GM18870 (cell line): Measurements from ENCODE around the gene ZDHHC13.

Experiments
- ATAC-seq: cut with Tn5 transposase; IDR thresholded peaks from one replicate; pipeline ENCODE4 v1.9.1; 2021; ENCODE audit warnings: moderate library complexity; ENCODE audit not compliant: unreplicated experiment

The ZDHHC13 gene

DNA sequence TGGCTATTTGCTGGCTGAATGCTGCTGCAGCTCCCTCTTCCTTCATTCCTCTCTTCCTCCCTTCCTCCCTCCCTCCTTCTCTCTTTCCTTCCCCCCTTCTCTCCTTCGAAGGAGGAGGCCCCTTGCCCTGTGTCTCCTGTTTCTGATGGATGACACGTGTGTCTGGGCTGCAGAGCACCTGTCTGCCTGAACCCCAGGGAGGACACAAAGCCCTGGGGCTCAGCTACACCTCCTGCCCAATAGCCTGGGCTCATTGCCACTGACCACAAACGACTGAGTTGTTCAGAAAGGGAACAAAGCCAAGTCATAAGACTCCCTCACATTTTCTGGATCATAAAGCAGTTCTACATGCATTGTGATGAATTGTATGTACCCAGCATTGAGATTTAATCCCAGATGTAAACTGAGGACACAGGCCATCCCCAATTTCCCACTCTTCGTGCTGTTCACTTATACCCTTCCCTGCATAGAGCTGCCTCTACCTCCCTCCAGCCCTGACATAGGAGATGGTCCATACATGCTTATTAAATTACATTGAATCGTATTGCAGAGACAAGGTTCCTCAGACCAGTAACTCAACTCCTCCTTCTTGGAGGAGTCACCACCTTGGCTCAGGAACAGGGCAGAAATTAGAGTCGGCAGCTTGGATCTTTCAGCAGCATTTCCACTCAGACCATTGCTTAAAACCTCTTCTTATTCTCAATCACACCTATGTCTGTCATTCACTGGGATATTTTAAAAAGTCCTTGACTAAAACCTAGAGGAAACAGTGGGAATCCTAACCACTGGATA, 83.6 kb downstream of the ZDHHC13 start:
- ATAC-seq: no peak

DNA sequence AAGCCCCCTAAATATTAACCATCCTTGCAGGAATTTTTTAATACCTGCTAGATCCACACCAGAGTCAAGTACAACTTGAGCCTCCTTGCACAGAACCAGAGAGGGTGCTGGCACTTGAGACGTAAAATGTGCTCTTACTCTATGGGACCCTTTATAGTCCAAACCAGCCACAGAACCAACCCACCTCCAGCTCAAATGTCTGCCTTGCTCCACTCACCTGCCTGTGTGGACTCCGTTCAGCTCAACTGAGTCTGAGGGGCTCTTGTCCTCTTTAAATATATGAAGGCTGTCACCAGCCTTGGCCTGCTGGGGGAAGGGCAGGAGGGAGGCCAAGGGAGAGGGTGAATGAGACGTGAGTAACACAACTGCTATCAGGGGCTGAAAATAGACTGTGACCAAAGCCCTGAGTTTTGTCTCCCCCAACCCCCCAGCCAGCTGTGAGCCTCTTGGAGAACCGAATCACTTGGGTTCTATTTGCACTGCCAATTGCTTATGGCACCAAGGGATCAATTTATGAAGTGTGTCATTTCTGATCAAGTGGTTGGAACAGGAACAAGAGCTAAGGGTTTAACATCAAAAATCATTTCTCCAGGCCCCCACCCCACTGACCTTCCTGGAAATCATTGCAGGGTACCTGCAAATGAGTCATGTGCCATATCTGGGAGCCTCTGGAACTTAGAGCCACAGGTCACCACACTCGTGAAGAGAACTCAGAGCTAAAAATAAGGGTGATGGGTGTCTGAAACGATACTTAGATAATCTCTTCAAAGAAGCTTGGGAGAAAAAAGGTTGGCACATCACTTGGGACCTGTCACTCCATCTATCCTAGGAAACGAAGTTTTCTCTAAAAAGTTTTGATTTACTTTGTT, 85.0 kb downstream of the ZDHHC13 start, which contains the start of gene CSRP3:
Gene CSRP3 (minus strand): TSS at position 247 of the 869 bp plus-strand sequence. CDS start 9,535 bp downstream, outside the sequence.
- no peak for ATAC-seq

DNA sequence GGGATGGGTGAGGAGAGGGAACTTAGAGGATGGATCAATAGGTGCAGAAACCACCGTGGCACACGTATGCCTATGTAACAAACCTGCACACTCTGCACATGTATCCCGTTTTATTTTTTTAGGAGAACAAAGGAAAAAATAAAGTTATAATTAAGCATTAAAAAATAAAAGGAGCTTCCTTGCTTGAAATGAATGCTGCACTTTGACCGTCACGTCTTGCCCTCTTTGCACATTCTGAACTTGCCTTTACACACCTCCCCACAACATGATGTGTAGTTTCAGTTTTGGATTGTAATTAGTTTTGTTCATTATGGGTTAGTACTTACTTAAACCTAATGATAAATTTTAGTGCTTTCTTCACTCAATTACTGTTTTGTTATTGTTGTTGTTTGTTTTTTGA, 87.9 kb downstream of the ZDHHC13 start:
- ATAC-seq: no peak

DNA sequence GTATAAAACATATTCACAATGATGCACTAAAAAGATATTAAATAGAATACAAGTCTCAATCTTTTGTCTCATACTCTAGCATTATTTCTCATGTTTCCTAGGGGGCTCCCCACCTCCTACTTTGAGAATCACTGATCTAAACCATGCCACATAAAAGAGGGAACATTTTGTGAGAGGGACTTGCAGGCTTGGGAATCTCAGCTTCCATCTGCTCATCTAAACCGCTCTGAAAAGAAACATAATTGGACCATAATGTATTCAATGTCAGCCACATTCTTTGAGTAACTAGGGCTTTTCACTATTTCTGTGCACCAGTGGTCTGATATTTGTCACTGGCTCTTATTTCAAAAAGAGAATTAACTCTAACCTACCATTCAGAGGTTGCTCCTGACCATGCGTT, 91.2 kb downstream of the ZDHHC13 start:
- ATAC-seq: no peak

DNA sequence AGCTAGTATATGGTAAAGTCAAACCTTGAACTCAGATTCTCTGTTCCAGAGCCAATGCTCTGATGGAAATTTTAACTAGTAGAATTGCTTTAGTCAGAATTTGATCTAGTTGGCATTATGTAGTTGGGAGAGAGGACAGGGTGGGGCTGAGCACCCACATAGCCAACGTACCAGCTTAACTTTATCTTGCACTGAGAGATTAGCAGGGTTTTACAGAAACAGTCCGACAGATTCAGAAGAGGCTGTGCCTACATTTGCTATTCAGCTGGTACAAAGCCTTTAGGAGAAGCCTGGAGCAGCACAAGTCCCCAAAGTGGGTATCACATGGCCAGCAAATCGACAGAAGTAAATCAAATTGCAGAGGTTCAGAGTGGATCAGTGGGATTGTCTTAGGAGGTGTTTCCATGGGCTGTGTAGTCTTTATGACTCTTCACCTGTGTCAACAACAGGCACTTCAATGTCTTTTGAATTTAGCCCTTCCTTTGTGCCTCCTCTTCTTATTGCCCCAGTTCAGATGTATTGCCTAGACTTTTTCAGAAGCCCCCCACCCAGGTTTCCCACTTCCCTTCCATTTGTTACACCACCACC, 92.1 kb downstream of the ZDHHC13 start:
- ATAC-seq: no peak

DNA sequence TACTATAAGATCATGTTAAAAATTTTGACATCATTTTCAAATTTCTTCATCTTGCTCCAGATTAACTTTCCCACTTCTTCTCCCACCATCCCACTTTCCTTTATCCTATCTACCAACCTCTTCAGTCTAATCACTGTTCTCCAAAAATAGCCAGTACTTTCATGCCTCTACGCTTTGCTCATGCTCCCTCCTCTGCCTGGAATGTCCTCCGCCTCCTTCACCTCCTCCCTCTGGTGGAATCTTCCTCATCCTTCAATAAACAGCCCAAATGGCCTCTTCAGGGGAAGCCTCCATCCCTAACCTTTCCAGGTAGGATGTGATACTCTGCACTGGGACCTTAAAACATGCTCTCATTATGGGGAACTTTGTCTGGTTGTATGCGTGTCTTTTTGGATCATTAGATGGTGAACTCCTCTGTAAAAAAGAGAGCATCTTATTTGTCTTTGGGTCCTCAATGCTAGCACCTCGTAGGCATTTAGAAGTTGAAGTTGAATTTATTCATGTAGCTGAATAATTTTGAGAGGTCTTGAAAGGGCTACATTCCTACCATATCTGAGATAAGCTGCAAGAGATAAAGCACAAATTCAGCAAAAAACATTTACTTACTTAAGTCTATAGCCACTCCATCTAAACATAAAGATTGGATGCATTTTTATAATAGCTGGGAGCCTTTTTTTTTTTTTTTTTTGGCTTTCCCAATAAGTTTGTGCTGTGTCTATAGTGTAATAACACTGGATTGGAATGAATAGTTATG, 92.8 kb downstream of the ZDHHC13 start:
- ATAC-seq: no peak

DNA sequence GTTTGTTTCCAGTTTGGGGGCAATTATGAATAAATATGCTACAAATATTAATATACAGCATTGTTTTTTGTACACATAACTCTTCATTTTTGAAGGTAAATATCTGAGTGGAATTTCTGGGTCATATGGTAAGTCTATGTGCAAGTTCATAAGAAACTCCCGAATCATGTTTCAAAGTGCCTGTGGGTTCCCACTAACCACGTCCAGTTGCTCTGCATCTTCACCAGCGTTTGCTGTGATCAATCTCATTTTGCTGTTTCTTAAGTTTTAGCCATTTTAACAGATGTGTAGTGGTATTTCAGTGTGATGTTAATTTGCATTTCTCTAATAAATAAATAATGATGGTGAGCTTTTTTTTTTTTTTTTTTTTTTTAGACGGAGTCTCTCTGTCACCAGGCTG, 99.1 kb downstream of the ZDHHC13 start:
- no peak for ATAC-seq

DNA sequence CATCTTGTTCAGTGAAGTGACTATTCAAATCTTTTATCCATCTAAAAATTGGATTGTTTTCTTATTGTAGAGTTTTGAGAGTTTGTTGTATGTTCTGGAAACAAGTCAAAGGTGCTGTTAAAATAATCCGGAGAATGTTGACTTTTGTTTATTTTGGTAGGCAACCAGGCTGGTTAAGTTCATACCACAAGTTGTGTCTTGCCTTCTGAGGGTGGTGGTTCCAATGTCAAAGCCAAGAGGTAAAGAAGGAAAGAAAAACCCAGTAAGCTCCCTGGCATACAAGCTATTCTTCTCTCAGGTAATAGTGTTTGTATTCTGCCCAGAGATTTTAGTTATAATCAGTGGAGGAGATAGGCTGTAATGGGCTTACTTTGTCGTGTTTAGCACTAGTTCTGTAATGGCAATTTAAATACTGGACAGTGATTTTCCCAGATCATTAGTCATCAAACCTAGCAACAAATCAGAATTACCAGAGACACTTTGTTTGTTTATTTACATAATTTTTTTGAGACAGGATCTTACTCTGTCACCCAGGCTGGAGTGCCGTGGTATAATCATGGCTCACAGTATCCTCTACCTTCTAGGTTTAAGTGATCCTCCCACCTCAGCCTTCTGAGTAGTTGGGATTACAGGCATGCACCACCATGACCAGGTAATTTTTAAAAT, 99.9 kb downstream of the ZDHHC13 start:
- ATAC-seq: no peak

DNA sequence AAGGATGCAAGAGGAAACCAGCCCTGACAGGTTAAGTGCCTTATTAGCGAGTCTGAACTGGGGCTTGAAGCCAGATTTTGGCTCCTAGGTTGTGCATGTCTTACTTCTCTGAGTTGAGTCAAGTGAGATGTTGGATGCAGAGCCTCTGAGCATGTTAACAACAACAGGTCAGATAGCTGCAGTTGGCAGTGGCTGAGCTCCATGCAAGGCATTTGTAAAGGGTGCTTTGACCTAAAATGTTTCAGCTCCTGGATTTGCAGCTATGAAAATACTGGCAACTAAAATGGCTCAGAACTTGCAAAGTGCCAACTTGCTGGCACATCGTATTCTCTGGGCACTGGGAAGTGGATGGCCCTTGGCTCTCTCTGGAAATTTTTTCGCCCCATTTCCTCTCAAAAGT, 101.2 kb downstream of the ZDHHC13 start:
- no peak for ATAC-seq

DNA sequence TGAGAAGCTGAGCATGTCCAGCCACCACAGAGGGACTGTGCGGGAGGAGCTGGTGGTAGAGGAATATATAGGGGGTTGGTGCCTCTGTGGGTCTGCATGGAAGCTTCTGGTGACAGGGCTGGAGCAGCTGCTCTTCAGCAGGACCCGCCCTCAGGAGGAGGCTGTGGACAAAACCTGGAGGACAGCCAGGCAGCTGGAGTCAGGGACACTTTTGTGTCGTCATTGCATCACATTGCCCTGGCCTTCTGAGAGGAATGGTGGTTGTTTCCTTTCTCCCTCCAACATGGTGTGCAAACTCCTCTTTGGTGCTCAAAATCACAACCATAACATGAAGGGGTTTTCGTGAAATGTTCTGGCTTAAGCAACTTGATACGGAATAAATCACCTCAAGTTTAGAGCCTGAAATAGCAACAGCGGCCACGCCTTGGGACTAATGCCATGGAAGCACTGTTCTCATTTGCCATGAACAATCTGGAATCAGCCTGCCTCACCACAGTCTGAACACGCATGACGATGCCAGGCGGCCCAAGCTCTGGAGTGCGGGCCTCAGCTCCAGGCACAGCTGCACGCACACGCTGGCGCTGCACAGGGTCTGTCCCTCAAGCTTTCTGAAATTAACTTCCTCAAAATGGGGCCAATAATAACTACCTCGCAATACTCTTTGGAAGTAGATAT, 102.0 kb downstream of the ZDHHC13 start:
- no peak for ATAC-seq

DNA sequence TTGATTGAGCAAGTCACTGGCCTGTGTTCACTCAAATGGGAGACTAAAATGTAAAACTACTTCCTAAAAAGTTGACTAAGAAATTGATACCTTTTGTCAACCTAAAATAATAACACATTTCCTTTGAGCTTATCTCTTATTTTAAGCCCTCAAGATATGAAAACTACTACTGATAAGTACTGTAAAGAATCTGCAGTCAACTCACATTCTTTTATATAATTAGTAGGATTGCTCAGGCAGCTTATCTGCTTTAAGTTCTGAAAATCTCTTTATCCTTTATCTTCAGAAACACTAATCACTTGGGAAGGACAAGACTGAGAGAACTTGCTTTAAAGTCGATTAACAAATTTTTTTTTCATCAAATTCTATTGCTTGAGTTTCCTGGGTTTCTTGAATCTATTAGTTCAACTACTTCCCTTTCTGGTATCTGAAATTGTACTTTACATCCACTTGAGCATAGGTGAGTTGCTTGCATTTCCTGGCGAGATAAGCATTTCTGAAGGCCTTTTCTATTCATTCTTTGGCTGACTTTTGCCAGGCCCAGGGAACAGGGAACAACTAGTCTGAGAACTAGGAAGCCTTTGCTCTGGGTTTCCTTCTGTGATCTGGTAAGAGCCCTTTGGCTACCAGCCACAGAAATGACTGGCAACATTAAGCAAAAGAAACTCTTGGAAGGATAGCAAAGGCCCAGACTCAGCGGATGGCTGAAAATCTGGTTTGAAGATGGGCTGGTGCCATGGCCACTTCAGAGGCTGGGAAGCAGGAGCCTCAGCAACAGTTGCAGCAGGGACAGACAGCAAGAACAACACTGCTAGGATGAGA, 104.1 kb downstream of the ZDHHC13 start:
- no peak for ATAC-seq

DNA sequence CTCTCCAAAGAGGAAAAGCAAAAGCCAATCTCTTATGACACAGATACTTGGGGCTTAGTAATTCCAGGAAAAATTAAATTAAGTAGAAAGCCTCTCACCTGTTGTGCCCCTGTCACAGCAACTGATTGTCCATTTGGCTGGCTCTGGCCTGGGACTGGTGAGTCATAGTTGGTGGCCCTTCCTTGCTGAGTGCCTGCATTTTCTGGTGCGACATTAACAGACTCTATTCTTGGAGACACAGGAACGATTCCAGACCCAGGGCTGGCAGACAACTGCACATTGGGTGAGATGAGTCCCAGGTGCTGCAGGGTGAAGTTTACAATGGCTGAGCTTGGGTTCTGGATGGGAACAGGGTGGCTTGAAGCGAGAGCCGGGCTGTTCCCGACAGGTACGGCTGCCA, 108.2 kb downstream of the ZDHHC13 start:
- ATAC-seq: no peak

DNA sequence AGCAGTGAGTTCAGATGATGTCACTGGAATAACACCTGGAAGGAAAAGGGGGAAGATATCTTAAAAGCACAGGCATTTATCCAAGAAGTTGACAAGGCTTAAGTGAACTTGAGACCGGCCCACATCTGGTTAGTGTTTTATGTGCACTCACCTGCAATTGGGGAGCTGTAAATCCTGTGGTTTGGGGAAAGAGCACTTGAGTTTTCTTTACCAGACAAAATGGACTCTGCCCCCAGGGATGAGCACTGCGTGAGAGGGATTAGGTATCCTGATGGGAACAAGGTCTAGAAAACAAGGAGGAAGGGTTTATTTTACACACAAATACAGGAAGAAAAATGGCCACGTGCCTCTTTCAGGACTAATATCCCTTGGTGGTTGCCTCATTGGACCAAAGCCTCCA, 108.6 kb downstream of the ZDHHC13 start:
- ATAC-seq: no peak
